ENCODE results near the gene EXOC4. TPM values are rescaled to one million over a fixed set of nuclear protein-coding genes. Genes with fewer than 3 reads are reported as not detected.

The EXOC4 gene
- total RNA-seq, 4 donors from 2014 or later = 30.7 to 62.4 (median 40.4) TPM

- intact Hi-C loops (cut with DNase I) = no loop called here
- Histone ChIP-seq H3K4me3 (no peak overlapping the region), H3K4me1 (no peaks in the 10 kb centered on the region), H3K27ac (no peak overlapping the region), H3K9me3 (no peaks in the 10 kb centered on the region), H3K27me3 (no peaks in the 10 kb centered on the region), H3K36me3 (no peaks in the 10 kb centered on the region)
- no peak for DNase-seq
- TF ChIP-seq POLR2A (IDR thresholded peaks at IDR 0.05) = no peak
- TF ChIP-seq, protein P1, sequence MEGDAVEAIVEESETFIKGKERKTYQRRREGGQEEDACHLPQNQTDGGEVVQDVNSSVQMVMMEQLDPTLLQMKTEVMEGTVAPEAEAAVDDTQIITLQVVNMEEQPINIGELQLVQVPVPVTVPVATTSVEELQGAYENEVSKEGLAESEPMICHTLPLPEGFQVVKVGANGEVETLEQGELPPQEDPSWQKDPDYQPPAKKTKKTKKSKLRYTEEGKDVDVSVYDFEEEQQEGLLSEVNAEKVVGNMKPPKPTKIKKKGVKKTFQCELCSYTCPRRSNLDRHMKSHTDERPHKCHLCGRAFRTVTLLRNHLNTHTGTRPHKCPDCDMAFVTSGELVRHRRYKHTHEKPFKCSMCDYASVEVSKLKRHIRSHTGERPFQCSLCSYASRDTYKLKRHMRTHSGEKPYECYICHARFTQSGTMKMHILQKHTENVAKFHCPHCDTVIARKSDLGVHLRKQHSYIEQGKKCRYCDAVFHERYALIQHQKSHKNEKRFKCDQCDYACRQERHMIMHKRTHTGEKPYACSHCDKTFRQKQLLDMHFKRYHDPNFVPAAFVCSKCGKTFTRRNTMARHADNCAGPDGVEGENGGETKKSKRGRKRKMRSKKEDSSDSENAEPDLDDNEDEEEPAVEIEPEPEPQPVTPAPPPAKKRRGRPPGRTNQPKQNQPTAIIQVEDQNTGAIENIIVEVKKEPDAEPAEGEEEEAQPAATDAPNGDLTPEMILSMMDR (IDR thresholded peaks at IDR 0.05) = no peak
- 95 to 96% methylated on average over 5 of the region's 6 CpGs for WGBS, 2 donors
Measured at GRCh38 chr7:133669061-133669455, 416.2 kb downstream of the EXOC4 start.

DNA sequence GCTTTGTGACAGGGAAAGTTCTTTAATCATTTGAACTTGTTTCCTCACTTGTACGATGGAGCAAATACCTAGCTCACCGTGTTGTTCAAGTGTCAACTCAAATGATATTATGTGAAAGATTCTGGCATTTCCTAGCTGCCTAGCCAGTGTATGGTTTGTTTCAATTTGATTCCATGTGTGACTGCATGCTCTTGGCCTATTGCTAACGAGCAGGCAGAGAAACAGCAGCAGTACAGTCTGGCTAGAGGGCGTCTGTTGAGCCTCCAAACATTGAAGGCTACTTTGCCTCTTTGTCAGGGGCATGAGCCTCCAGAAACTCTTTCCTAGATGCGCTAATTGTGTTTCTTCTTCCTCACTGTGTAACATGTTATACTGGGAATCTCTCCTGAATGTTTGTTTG is 417.4 kb downstream of the EXOC4 start:
- WGBS, 2 donors = 84 to 93% methylated on average over 5 of the region's 5 CpGs
- H3K27me3 ChIP-seq = no peaks in the 10 kb centered on the region

GRCh38 chr7:133672866-133673265 is 420.0 kb downstream of the EXOC4 start:
- no peaks in the 10 kb centered on the region for H3K4me1 ChIP-seq
- H3K36me3 ChIP-seq = no peaks in the 10 kb centered on the region
- no peak for DNase-seq
- no peak overlapping the region for H3K27ac ChIP-seq
- no peak for TF ChIP-seq POLR2A (IDR thresholded peaks at IDR 0.05)
- TF ChIP-seq, protein P1 (IDR thresholded peaks at IDR 0.05) = no peak
- H3K4me3 ChIP-seq = no peak overlapping the region
- H3K27me3 ChIP-seq = no peaks in the 10 kb centered on the region
- H3K9me3 ChIP-seq = no peaks in the 10 kb centered on the region
- 82 to 93% methylated on average over 1 of the region's 1 CpG for WGBS, 2 donors
- intact Hi-C loops (cut with DNase I) = no loop called here

More for the DNA sequence above, 417.4 kb downstream of the EXOC4 start:
- no peak for TF ChIP-seq POLR2A (IDR thresholded peaks at IDR 0.05)
- TF ChIP-seq, protein P1 (IDR thresholded peaks at IDR 0.05) = no peak
- Histone ChIP-seq H3K4me3 (no peak overlapping the region), H3K9me3 (no peaks in the 10 kb centered on the region), H3K4me1 (no peaks in the 10 kb centered on the region), H3K27ac (no peak overlapping the region), H3K36me3 (no peaks in the 10 kb centered on the region)
- DNase-seq = no peak
- intact Hi-C loops (cut with DNase I) = no loop called here

DNA sequence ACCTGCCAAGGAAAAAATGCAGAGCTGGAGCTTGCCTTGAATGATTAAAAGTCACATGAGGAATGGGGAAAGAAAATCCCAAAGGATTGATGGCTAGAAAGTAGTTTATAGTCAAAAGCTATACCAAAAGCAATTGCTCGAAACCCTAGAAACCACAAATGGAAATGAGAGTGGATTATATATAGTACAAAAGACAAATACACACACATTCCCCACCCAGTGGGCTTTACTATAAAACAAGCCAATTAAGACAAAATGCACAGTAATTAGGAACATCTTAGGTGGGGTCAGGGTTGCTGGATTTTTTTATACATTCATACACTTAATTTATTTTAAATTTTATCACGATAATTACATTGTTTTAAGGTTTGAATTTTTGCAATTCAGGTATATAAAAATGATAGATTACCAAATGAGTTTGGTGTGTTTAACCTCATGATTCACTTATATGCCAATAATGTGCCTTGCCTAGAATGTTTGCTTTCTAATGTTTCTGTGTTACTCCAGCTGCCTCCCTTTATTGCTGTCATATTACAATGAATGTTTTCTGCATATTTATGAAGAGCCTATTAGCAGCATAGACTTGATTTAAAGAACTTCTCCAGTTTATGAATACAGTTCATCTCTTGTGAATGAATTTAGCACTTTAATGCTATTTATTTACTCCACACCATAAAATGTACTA is 421.3 kb downstream of the EXOC4 start:
- Histone ChIP-seq H3K36me3 (no peaks in the 10 kb centered on the region), H3K4me3 (no peak overlapping the region), H3K27ac (no peak overlapping the region), H3K27me3 (no peaks in the 10 kb centered on the region), H3K9me3 (no peaks in the 10 kb centered on the region), H3K4me1 (no peaks in the 10 kb centered on the region)
- intact Hi-C loops (cut with DNase I) = no loop called here
- 82 to 93% methylated on average over 2 of the region's 2 CpGs for WGBS, 2 donors
- DNase-seq = no peak
- no peak for TF ChIP-seq POLR2A (IDR thresholded peaks at IDR 0.05)
- TF ChIP-seq, protein P1 (IDR thresholded peaks at IDR 0.05) = no peak

- Histone ChIP-seq H3K36me3 (no peaks in the 10 kb centered on the region), H3K9me3 (no peaks in the 10 kb centered on the region), H3K27me3 (no peaks in the 10 kb centered on the region), H3K27ac (no peak overlapping the region), H3K4me3 (no peak overlapping the region), H3K4me1 (no peaks in the 10 kb centered on the region)
- no peak for TF ChIP-seq POLR2A (IDR thresholded peaks at IDR 0.05)
- TF ChIP-seq, protein P1 (IDR thresholded peaks at IDR 0.05) = no peak
- DNase-seq = no peak
- WGBS, 2 donors = 92% methylated on average over 8 of the region's 8 CpGs
- intact Hi-C loops (cut with DNase I) = no loop called here
Measured at GRCh38 chr7:133675510-133676218, 422.8 kb downstream of the EXOC4 start.
